Inferior parietal cortex (tissue), 1 donor: Measurements from ENCODE around the gene C16orf96.

Experiments
- DNase-seq: peaks from one replicate; pipeline ENCODE4 v3.0.0-alpha.2; 2016; ENCODE audit errors: extremely low spot score

Gene C16orf96

GRCh38 chr16:4525069-4525468, 31.1 kb upstream of the C16orf96 start:
- DNase-seq = no peak

- DNase-seq = no peak
Observed at GRCh38 chr16:4525634-4526277, 30.4 kb upstream of the C16orf96 start.

- DNase-seq = no peak
Observed at GRCh38 chr16:4529085-4530060, 26.8 kb upstream of the C16orf96 start.

- no peak for DNase-seq
Observed at GRCh38 chr16:4531811-4532210, 24.3 kb upstream of the C16orf96 start.

GRCh38 chr16:4532238-4532637, 23.9 kb upstream of the C16orf96 start:
- no peak for DNase-seq

GRCh38 chr16:4533490-4533889, 22.6 kb upstream of the C16orf96 start:
- no peak for DNase-seq

- no peak for DNase-seq
Observed at GRCh38 chr16:4534151-4534790, 21.9 kb upstream of the C16orf96 start.

- DNase-seq = no peak
Observed at GRCh38 chr16:4535627-4536108, 20.5 kb upstream of the C16orf96 start.

GRCh38 chr16:4536391-4537106, 19.6 kb upstream of the C16orf96 start:
- no peak for DNase-seq

- no peak for DNase-seq
Observed at GRCh38 chr16:4537376-4538343, 18.5 kb upstream of the C16orf96 start.

GRCh38 chr16:4538350-4539235, 17.5 kb upstream of the C16orf96 start, which contains the start of gene CDIP1:
Gene CDIP1, minus strand, starts transcription at chr16:4538773. Its CDS starts 24,643 bp downstream, at chr16:4514130.
- peak; percentile 95 for DNase-seq

- DNase-seq = no peak
Observed at GRCh38 chr16:4539716-4540284, 16.3 kb upstream of the C16orf96 start.

- no peak for DNase-seq
Observed at GRCh38 chr16:4544473-4544872, 11.7 kb upstream of the C16orf96 start.

- no peak for DNase-seq
Observed at GRCh38 chr16:4548124-4548523, 8.0 kb upstream of the C16orf96 start.

- DNase-seq = no peak
Observed at GRCh38 chr16:4550591-4550990, 5.5 kb upstream of the C16orf96 start.

- no peak for DNase-seq
Observed at GRCh38 chr16:4552541-4552940, 3.6 kb upstream of the C16orf96 start.

GRCh38 chr16:4556580-4556979, 440 bp downstream of the C16orf96 start:
- DNase-seq = no peak

- DNase-seq = no peak
Observed at GRCh38 chr16:4557973-4558372, 1.8 kb downstream of the C16orf96 start.

- peak; percentile 49 for DNase-seq
Observed at GRCh38 chr16:4561596-4561995, 5.5 kb downstream of the C16orf96 start.
